Stimulated activated CD8-positive, alpha-beta memory T cell treated with anti-CD3 and anti-CD28 coated beads, Interleukin-15, amount 100 ng/mL, for 24 hours (primary cell): ENCODE measurements around the gene MDP1.

Experiments
- DNase-seq: peaks from one replicate; pipeline ENCODE4 v3.0.0-alpha.2; 2020; ENCODE audit warnings: low read depth

The MDP1 gene

GRCh38 chr14:24181371-24182077, 34.3 kb downstream of the MDP1 start:
- no peak for DNase-seq

- DNase-seq: no peak
Observed at GRCh38 chr14:24179961-24180796, 35.7 kb downstream of the MDP1 start.

DNA sequence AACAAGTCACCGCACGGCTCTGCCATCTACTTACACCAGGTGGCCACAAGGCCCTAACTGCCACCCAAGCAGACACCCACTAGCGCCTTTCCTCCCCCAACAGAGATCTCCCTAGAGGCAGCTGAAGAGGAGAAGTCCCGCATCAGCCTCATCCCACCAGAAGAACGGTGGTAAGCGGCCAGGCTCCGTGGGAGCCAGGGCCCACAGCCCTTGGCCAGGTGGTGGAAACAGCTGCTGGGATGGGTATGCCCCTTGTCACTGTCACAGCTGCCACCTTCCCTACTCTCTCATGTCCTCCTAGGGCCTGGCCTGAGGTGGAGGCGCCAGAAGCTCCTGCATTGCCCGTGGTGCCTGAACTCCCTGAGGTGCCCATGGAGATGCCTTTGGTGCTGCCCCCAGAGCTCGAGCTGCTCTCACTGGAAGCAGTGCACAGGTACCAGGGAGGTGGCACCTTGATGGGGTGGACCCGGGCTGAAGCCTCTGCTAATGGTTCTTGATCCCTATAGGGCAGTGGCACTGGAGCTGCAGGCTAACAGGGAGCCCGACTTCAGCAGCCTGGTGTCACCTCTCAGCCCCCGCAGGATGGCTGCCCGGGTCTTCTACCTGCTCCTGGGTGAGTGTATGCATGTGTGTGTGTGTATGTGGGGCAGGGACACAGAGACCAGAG, 36.4 kb downstream of the MDP1 start:
- no peak for DNase-seq

DNA sequence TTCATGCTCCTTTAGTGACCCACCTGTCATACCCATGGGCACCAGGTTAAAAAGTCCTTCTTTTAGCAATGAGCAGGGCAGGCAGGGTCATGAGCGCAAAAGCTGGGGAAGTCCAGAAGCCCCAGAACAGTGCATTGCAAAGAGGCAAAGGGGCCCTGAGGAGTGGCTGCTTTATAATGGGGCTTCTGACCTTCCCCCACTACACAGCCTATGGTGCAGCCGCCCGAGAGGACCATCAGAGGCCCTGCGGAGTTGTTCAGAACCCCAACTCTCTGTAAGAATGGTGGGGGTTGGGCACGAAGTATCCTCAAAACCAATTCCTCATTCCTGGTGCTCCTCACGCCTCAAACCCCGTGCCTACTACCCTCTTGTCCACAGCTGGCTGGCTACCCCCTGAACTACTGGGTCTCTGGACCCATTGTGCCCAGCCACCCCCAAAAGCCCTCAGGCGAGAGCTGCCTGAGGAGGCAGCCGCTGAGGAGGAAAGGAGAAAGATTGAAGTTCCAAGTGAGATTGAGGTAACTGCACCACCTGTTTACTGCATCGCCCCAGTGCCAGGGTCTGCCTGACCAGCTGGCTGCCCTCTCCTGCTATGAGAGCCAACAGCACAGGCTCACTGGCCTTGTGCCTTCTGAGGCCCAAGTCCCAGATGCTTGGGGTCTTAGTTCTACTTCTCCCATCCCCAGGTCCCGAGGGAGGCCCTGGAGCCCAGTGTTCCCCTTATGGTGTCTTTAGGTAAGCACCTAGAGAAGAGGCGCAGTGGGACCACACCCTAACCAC, 37.3 kb downstream of the MDP1 start:
- DNase-seq: no peak

GRCh38 chr14:24177891-24178290, 38.0 kb downstream of the MDP1 start:
- no peak for DNase-seq

DNA sequence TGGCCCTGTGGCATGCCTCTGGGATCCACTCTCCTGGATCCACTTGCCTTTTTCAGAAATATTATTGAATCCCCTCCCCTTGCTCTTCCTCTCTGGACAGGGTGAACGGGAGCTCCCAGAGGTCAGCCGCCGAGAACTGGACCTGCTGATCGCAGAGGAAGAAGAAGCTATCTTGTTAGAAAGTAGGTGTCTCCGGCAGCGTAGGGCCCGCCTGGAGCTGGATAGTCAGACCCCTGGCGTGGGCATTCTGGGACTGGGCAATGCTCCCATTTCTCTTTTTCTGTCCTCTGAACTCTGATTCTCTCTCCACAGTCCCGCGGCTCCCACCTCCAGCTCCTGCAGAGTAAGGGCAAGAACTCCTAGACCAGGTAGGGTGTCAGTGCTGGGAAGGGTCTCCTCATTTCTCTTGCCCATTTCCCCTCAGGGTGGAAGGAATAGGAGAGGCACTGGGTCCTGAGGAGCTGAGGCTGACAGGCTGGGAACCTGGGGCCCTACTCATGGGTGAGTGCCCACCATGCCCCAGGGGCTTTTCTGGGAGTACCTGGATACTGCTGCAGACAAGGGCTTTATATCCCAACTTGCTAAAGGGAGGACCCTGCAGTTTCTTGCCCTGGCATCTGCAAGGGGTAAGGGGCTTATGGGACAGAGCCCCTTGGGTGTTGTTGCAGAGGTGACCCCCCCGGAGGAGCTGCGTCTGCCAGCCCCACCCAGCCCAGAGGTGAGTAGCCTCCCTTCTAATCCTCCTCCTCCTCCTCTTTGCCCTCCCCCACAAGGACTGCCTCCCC, 38.6 kb downstream of the MDP1 start:
- DNase-seq: no peak

DNA sequence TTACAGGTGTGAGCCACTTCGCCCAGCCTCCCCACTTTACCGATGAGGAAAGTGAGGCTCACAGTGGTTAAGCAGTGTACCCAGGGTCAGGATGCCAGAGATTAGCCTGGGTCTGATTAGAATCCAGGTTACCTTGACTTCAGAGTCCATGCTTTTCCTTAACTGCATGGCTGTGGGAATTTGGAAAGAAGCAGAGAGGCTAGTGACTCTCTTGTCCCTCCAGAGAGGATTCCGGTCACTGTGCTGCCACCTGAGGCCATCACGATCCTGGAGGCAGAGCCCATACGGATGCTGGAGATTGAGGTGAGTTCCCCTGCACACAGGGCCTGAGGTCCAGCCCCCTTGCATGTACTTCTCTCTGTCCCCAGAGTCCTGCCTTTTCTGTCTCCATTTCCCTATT, 39.3 kb downstream of the MDP1 start:
- DNase-seq: no peak

DNA sequence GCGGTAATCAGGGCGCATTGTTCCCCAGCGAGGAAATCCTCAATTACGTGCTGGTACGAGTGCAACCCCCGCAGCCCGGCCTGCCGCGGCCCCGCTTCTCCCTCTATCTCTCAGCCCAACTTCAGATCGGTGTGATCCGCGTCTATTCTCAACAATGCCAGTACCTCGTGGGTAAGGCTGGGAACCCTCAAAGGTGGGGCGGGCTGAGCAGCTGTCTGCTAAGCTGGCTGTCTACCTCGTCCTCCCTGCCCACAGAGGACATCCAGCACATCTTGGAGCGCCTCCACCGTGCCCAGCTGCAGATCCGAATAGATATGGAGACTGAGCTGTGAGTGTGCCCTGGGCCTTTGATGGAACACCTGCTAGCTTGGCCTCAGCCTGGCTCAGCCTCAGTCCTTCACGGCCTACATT, 43.0 kb downstream of the MDP1 start:
- no peak for DNase-seq

- DNase-seq: no peak
Observed at GRCh38 chr14:24172261-24172860, 43.5 kb downstream of the MDP1 start.

DNA sequence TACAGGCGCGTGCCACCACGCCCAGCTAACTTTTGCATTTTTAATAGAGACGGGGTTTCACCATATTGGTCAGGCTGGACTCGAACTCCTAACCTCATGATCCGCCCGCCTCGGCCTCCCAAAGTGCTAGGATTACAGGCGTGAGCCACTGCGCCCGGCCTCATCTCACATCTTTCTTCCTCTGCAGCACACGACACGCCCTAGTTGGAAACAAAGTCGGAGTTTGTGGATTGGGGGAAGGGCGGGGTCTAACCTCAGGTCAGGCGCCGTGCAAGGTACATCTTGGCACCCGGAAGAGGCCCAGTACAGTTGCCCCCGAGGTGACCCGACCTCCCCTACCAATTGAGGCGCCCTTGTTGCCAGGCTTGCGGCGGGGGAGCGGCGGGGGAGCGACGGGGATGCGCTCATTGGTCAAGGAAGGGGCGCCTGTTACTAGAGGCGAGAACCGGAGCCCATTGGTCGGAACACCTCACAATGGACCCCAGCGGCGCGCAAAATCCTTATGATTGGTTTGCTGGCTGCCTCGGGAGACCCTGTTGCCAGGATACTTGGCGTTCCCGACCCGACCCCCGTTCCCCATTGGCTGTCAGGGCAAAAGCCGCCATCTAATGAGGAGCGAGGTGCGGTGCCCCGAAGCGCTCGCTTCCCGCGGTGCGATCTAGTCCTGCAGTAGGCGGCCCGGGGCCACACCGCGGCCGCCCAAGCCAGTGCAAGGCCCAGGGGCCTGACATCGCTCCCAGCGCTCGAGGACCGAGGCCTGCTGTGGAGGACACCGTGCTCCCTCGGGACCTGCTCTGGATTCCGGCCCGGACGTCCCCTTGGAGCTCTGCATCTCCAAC, 44.2 kb downstream of the MDP1 start, which contains the start of gene REC8:
REC8 (plus strand) TSS at position 659 of the 839 bp plus-strand sequence. CDS start 473 bp downstream, outside the sequence.
- no peak for DNase-seq

DNA sequence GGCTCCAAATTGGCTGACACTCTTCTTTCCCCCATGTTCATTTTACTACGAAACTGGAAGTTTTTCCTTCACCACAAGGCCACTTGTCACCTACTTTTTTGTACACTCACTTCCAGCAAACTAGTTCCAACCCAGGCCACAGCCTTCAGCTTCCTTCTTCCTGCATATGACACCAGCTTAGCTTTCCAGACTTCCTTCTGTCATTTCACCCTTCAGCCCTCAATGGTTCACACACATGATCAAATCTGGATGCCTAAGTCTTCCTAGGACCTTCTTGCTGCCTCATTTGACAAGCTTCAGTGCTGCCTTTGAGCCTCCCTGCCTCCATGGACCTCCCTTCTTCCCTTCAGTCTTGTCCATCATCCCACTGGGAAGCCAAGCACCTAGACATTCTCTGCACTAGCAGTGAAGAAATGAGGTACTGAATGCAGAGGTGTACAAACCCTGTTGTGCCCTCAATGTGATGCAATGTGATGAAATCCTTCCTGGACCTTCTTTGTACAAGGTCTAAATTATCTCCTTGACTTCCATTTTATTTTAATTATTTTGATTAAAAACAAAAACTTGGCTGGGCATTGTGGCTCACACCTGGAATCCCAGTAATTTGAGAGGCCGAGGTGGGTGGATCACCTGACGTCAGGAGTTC, 48.3 kb downstream of the MDP1 start:
- no peak for DNase-seq

DNA sequence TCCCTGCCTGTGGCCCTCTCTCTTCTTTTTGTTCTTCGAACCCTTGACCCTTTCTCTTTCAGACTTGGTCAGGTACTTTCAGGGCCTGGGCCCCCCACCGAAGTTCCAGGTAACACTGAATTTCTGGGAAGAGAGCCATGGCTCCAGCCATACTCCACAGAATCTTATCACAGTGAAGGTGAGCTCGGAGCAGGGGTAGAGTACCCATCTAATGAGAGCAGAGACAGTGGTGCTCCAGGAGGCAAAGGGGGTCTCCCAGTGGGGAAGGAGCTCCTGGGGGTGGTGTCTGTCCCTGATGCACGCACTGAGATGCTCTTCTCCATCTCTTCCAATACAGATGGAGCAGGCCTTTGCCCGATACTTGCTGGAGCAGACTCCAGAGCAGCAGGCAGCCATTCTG, 50.1 kb downstream of the MDP1 start:
- no peak for DNase-seq

GRCh38 chr14:24164518-24164991, 51.3 kb downstream of the MDP1 start:
- no peak for DNase-seq
